ENCODE measurements around the gene DLG5. TPM values are rescaled to one million over a fixed set of nuclear protein-coding genes. Genes with fewer than 3 reads are reported as not detected.

The DLG5 gene
- total RNA-seq, 1 donor from 2014 or later, result 35.5 TPM

DNA sequence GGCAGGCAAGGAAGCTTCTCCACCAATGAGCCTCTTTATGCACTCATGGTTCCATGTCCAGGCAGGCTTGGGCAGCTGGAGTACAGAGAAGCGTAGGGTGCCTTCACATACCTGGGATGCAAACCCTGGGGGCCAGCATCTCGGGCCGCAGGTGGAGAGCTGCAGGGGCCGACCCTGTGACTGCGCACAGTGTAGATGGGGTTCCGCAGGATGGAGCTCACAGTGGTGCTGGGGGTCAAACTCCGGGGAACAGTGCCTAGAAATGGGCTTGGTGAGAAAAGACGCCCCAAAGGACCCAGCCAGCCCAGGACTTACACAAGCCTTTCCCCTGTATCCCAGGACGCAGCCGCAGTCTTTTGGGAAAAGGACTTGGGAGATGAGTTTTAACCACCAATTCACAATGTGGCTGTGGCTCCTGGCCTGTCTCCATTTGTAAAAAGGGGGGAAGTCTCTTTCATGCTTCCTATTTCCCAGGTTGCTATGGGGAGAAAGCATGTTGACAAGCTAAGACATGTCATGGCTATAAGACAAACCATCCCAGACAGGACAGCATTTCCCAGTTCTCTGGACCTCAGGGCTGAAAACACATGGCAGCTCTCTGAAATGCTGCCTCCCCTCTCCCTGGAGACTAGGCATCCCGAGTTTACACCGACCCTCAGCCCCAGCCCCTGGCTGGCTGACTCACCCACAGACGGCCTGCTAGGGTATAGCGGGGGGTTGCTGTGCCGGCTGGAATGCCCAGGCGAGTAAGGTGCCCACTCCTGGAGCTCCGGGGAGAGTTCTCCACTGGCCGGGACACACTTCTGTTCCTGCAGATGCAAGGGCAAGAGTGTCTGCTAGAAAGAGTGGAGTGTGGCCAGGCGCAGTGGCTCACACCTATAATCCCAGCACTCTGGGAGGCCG, 107.1 kb downstream of the DLG5 start:
- Mint-ChIP-seq H3K9me3 (ENCODE audit: unreplicated experiment) (peaks cover 5% of the 10 kb centered on the region), H3K36me3 (ENCODE audit: unreplicated experiment) (no peaks in the 10 kb centered on the region), H3K4me1 (ENCODE audit: low read depth, unreplicated experiment) (peaks cover 6% of the 10 kb centered on the region), H3K27me3 (ENCODE audit: unreplicated experiment) (no peaks in the 10 kb centered on the region), H3K4me3 (ENCODE audit: unreplicated experiment) (no peak overlapping the region), H3K27ac (ENCODE audit: unreplicated experiment) (no peak overlapping the region)
- no peak for DNase-seq
- TF ChIP-seq, protein P1, sequence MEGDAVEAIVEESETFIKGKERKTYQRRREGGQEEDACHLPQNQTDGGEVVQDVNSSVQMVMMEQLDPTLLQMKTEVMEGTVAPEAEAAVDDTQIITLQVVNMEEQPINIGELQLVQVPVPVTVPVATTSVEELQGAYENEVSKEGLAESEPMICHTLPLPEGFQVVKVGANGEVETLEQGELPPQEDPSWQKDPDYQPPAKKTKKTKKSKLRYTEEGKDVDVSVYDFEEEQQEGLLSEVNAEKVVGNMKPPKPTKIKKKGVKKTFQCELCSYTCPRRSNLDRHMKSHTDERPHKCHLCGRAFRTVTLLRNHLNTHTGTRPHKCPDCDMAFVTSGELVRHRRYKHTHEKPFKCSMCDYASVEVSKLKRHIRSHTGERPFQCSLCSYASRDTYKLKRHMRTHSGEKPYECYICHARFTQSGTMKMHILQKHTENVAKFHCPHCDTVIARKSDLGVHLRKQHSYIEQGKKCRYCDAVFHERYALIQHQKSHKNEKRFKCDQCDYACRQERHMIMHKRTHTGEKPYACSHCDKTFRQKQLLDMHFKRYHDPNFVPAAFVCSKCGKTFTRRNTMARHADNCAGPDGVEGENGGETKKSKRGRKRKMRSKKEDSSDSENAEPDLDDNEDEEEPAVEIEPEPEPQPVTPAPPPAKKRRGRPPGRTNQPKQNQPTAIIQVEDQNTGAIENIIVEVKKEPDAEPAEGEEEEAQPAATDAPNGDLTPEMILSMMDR (IDR thresholded peaks at IDR 0.05; ENCODE audit: partially characterized antibody, unreplicated experiment), result no peak

DNA sequence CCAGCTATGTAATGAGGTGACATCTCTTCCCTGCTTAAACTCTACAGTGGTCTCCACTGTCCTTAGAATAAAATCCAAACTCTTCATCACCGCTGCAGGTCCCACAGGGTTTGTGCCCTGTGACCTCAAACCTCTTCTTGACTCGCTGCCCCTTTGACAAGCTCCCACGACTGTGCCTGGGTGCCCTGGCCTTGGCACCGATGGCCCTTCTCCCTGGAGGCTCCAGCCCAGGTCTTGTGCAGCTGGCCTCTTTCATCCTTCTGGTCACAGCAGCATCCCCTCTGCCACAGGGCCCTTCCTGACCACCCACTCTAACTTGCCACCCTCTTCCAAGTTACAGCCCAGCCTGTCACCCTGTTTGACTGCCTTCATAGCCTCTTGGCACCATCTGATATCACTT, 108.2 kb downstream of the DLG5 start:
- TF ChIP-seq, protein P1 (IDR thresholded peaks at IDR 0.05; ENCODE audit: partially characterized antibody, unreplicated experiment), result no peak
- no peak for DNase-seq
- Mint-ChIP-seq H3K36me3 (ENCODE audit: unreplicated experiment) (no peaks in the 10 kb centered on the region), H3K27ac (ENCODE audit: unreplicated experiment) (no peak overlapping the region), H3K4me3 (ENCODE audit: unreplicated experiment) (no peak overlapping the region), H3K4me1 (ENCODE audit: low read depth, unreplicated experiment) (peaks cover 6% of the 10 kb centered on the region), H3K27me3 (ENCODE audit: unreplicated experiment) (peaks cover 2% of the 10 kb centered on the region), H3K9me3 (ENCODE audit: unreplicated experiment) (peaks cover 6% of the 10 kb centered on the region)

DNA sequence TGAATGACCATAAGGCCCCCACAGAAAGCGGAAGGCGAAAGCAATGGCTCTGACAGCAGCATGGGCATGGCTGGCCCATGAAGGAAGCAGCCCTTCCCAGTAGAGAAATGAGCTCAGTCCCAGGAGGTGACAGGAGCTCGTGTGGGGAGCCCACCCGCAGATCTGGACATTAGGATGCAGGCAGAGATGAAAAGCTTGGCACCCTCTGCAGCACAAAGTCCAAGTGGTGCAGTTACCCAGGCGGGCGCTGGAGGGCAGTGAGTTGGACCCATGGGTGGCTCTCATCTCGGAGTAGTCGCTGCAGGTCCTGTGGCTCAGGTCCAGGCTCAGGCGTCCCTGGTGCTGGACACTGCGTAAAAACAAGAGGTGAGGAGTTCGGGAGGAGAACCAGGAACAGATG, 109.0 kb downstream of the DLG5 start:
- Mint-ChIP-seq H3K9me3 (ENCODE audit: unreplicated experiment) (peaks cover 8% of the 10 kb centered on the region), H3K36me3 (ENCODE audit: unreplicated experiment) (no peaks in the 10 kb centered on the region), H3K4me3 (ENCODE audit: unreplicated experiment) (no peak overlapping the region), H3K27ac (ENCODE audit: unreplicated experiment) (no peak overlapping the region), H3K27me3 (ENCODE audit: unreplicated experiment) (peaks cover 2% of the 10 kb centered on the region), H3K4me1 (ENCODE audit: low read depth, unreplicated experiment) (peaks cover 6% of the 10 kb centered on the region)
- no peak for DNase-seq
- TF ChIP-seq, protein P1 (IDR thresholded peaks at IDR 0.05; ENCODE audit: partially characterized antibody, unreplicated experiment), result no peak

DNA sequence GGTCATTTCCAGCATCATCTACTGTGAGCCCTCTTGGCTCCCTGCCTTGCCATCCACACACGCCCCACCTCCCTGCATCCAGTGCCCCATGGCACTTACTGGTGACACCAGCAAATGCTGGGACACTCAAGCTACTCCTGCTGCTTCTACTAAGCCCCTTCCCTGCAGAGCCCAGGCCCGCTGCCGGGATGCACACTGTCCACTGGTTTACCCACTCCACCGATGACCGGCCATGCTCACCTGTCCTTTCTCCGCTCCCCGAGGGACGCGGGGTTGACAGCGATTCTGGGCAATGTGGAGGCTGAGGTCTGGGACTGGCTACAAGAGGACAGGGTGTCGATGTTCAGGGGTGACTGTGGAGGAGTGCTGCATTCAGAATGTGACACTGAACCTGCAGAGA, 110.2 kb downstream of the DLG5 start:
- Mint-ChIP-seq H3K27ac (ENCODE audit: unreplicated experiment) (no peak overlapping the region), H3K27me3 (ENCODE audit: unreplicated experiment) (peaks cover 2% of the 10 kb centered on the region), H3K9me3 (ENCODE audit: unreplicated experiment) (peaks cover 8% of the 10 kb centered on the region), H3K4me3 (ENCODE audit: unreplicated experiment) (no peak overlapping the region), H3K36me3 (ENCODE audit: unreplicated experiment) (no peaks in the 10 kb centered on the region), H3K4me1 (ENCODE audit: low read depth, unreplicated experiment) (peaks cover 3% of the 10 kb centered on the region)
- DNase-seq, result no peak
- TF ChIP-seq, protein P1 (IDR thresholded peaks at IDR 0.05; ENCODE audit: partially characterized antibody, unreplicated experiment), result no peak

DNA sequence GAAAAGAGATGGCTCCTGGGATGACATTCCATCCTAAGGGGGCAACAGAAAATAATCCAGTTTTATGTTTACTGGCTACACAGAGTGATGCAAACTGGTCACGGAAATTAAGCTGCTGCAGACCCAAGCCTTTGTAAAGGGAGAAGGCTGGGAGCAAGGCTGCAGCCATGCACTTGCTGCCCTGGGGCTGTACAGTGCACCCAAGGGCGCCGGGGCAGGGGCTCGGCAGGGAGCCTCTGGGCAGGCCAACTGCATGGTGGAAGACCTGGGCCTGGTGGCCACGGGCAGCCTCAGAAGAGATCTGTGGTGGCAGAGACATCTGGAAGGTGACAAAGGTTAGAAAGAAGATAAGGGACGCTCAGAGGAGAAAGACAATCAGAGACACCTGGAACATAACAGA, 113.8 kb downstream of the DLG5 start:
- Mint-ChIP-seq H3K27ac (ENCODE audit: unreplicated experiment) (no peak overlapping the region), H3K9me3 (ENCODE audit: unreplicated experiment) (peaks cover 5% of the 10 kb centered on the region), H3K4me3 (ENCODE audit: unreplicated experiment) (no peak overlapping the region), H3K36me3 (ENCODE audit: unreplicated experiment) (peaks cover 8% of the 10 kb centered on the region), H3K27me3 (ENCODE audit: unreplicated experiment) (peaks cover 2% of the 10 kb centered on the region), H3K4me1 (ENCODE audit: low read depth, unreplicated experiment) (peaks cover 3% of the 10 kb centered on the region)
- DNase-seq, result no peak
- TF ChIP-seq, protein P1 (IDR thresholded peaks at IDR 0.05; ENCODE audit: partially characterized antibody, unreplicated experiment), result no peak
